Neural cell (in vitro differentiated cells): Measurements from ENCODE around the gene COX10.

Experiments used
- EZH2 ChIP-seq: fragments of 200-600, 300-800 bp; shearing (Covaris generic), sonication (generic); IDR thresholded peaks from 2 replicates; pipeline ENCODE4 v1.6.1; 2014; ENCODE audit warnings: antibody characterized with exemption, low read length, borderline replicate concordance, mild to moderate bottlenecking; ENCODE audit not compliant: insufficient read depth, poor library complexity, severe bottlenecking
- RAD21 ChIP-seq: fragments of 450-650 bp; conservative IDR thresholded peaks from 2 replicates; pipeline ENCODE4 v1.6.1; 2014; ENCODE audit warnings: antibody characterized with exemption, mild to moderate bottlenecking, moderate library complexity

DNA sequence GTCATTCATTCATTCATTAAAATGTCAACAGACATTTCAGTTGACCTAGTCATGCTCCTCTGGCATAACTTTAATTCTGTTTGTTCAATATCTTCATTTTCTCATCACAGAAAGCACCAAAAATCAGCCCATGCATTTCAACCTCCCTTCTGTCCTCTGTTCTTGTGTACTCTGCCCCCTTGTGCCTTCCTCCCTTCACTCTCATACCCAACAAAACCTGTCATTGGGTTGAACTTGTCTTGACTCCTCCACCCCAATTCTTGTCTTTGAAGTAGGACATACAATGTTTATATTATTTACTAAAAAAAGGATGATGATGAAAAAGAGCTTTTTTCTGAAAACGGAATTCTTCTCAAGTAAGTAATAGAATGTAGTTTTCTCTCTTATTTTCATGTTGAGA lies 43.8 kb downstream of the COX10 start:
- TF ChIP-seq RAD21 (no peak), EZH2 (no peak)
